ENCODE data around the gene UPF2.

UPF2 gene

DNA sequence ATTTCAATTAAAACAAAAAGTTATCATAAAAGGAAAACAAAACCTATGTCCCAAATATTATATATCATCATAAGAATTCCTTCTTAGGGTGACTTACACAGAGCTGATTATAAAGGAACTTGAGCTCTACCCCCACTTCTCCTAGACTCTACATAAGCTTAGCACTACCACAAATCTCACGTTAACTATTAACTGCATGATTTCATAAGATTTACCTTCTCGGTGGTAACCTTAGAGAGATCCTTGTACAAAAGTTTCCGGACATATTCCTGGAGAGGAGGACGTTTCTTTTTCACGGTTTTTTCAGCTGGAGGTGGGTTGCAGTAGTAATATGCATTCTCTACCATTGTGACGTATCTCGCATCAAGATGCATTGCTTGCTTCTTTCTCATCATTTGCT, 83.7 kb downstream of the UPF2 start:
- no peak for DNase-seq

DNA sequence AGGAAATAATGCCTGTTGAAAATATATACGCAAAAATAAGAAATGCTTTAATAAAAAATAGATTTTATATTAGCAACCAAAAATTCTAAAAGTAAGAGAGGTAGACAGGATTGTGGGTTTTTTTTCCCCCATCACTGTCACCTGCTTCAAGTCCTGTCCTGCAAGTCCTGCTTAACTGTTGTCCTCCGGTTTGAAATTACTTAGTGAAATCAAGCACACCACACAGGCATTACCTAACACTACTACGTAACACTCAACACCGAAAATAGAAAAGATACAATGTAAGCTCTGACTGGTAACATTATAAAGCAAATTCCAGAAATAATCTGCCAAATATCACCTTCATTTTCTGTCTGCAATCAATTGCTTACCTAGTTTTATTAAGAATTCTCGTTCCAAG, 90.9 kb downstream of the UPF2 start:
- no peak for DNase-seq

DNA sequence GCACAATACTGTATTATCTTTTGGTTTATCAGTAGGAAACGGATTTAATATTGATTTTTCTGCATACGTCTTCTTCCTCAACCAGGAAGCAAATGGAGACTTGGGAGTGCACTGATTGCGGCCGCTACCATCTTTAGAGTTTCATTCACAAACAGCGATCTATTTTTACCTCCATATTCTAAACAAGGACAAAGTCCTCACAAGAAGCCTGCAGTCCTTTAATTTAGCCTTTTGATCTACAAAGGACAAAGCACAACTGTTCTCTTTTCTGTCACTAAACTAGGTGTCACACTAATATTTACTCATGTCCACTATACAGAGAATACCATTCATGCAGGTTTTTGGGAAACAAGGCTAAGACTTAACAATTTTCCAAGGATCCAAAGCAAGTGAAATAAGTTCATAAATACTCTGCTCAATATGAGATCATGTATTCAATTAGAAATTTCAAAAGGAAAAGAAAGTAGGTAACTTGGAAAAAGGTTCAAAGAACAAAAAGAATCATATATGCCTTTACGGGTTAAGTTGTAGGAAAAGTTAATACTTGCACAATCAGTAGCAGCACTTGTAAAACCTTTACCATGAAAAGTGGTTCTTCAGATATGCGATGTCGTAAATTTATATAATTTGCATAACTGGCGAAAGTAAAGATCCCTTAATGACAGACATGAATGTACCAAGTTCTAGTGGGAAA, 92.1 kb downstream of the UPF2 start:
- DNase-seq: no peak

DNA sequence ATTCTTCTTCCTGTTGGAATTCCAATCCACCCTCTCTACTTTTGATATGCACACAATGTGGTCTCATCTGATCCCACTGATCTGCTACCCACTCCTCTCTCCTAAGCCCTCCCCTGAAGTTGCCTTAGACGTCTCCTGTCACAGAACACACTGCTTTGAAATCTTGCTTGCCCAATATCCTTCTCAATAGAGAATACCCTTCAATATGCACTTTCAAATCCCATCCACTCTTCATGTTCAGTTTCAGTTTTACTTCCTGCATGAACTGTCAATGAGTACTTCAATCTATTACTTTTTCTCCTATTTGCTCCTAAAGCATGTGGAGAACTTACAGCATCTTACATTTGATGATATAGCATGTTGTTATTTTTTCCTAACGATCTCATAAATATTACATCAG, 93.5 kb downstream of the UPF2 start:
- no peak for DNase-seq

DNA sequence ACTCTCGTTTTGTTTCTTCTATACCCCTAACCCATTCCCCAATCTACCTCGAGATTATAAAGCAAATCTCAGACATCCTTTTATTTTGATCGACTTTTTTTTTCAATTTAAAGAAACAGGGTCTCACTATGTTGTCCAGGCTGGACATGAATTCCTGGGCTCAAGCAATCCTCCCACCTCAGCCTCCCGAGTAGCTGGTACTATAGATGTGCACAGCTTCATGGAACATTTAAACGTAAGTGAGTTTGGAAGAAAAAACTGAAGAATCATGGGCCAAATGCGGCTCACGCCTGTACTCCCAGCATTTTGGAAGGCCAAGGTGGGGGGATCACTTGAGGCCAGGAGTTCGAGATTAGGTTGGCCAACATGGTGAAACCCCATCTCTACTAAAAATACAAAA, 96.0 kb downstream of the UPF2 start:
- no peak for DNase-seq

DNA sequence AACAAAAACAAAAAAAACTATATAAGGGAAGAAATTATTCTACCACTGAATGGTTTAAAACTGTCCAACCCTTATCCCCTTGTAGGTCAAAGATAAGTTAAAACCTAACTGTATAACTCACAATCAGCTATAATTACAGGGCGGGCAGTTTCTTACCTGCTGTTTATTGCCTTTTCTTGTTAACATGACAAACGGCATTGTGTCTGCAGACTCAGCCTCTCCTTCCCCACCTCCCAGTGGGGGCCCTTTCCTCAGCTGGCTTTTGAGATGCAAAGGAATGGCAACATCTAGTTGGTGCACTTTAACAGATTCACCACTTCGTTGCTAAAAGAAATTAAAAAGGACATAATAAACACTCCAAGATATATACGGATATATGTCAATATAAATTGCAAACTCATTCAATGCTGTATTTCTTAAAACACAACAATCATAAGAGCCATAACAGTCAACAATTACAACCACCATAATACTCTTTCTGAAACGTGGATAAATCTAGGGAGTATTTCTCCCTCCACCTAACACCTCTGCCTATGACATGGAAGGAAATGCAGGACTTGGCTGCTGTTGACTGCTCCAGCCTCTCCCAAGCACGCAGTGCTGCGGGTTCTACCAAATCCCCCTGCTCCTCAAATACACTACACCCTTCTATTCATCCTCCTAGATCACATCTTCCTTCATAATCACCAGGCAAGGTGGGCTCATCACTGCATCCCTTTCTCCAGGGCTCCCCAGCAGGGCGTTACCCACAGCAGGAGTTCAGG, 106.0 kb downstream of the UPF2 start:
- no peak for DNase-seq

DNA sequence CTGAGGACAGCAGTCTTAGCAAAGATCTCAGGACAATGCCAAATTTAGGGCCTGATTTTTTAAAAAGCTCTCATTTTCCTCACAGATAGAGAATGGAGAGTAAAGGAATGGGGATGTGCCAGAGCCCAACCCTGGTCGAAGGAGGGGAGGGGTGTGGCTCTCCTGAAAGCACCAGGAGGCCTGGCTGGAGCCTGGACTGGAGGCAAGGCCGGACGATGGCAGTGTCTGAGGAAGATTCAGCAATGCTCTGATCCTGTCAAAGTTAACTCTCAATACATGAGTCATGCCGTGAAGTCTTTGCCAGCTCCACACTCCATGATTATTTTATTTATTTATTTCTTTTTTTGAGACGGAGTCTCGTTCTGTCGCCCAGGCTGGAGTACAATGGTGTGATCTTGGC, 108.3 kb downstream of the UPF2 start:
- no peak for DNase-seq

DNA sequence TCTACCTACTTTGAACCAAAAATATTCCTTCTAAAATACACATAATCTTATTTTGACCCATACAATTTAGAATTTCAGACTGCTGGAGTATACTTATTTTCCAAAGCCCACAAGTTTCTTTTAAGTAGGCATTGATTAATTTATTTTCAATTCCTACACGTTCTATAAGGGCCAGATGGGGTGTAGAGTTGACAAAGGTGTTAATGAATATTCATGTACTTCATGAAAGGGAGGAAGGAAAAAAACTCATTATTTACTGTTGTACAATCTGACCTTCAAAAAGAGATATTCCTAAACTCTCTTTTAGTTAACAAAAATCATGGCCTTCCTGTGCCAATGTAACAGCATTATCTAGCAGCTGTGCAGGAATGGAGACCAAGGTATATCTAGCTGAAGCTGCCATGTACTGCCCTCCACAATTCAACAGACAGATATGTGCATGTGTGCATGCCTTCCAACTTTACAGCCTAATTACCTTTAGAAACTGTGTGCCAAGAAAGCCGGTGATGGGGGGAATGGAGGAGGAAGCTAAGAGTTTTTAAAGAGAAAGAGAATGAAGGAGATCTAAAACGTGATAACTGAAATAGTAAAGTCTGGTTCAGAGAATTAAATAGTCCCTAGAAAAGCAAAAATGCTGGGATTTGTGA, 108.9 kb downstream of the UPF2 start:
- DNase-seq: no peak

DNA sequence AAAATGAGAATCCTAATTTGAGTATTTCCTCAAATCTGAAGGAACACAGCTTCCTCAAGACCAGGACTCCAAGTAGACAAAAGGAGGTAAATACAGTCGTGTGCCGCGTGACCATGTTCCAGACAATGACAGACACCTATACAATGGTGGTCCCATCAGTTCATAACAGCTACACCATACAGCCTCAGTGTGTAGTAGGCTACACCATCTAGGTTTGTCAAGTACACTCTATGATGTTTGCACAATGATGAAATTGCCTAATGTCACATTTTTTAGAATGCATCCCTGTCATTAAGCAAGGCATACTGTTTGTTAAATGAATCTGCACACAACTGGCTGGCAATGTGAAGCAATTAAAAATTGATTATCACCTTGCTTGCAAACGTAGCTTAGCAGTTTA, 111.6 kb downstream of the UPF2 start:
- DNase-seq: no peak

DNA sequence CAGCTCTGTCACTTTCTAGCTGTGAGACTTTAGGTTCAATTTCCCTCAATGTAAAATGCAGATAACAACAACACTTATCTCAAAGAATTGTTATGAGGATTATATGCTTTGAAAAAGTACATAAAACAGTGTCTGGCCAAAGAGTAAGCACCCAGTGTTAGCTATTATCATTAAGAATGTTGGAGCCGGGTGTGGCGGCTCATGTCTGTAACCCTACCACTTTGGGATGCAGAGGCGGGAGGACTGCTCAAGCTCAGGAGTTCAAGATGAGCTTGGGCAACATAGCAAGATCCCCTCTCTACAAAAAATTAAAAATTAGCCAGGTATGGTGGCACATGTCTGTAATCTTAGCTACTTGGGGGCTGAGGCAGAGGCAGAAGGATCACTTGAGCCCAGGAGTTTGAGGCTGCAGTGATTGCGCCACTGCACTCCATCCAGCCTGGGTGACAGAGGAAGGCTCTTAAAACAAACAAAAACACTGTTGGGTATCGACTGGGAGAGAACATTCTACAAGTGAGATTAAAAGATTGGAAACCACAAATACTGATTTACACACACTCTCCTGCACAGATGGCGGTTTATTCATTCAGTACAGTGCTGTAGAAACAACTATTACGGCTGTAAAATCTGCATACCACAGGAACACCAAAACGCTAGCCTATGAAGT, 112.2 kb downstream of the UPF2 start:
- DNase-seq: no peak

DNA sequence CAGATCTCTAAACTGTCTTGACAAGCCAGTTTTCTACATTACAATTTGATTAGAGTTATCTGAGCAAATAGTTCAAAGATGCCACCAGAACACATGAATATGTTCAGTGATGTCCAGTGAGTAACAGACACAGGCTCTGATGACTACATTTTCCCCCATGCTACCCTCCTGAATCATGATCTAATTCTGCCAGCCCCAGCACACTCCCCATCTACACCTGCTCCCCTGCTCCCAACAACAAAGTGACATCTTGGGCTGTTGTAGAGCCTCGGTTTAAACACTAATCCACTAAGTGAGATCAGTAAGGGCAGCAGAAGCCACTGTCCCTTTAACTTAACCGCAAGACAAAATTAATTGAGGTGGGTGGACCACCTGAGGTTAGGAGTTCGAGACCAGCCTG, 114.9 kb downstream of the UPF2 start:
- no peak for DNase-seq

DNA sequence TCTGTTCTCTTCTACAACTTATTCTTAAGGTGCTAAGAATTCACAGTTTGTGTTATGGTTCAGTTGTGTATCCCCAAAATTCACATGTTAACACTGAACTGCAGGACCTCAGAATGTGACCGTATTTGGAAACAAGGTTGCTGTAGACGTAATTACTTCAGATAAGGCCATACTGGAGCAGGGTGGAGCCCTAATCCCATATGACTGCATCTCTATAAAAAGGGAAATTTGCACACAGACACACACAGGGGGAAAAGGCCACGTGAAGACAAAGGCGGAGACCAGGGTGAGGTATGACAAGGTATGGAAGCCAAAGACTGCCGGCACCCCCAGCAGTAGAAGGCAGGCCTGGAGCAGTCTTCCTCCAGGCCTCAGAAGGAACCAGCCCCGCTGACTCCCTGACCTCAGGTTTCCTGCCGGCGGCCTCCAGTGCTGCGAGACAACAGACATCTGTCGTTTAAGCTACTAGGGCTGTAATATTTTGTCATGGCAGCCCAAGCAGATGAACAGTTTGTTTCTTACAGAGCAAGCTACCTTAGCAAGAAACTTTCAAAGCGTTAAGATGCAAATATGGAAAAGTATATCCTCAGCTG, 120.7 kb downstream of the UPF2 start:
- DNase-seq: no peak

DNA sequence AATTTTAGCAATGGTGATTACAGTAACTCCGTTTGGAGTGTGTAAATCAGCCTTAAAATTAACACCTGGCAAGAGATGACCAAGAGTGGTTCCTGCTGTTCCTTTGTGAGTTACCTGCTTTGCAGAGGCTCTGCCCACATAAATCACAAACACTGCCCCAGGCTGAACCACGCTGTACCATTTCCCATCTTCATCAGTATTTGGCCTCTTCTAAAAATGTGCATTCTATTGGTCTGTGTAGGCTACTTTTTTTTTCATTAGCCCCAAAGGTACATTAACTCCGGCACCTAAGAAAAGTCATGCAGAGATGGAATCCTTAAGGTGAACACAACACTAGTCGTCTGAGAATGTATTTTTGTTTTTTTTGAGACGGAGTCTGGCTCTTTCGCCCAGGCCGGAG, 123.3 kb downstream of the UPF2 start:
- DNase-seq: no peak

DNA sequence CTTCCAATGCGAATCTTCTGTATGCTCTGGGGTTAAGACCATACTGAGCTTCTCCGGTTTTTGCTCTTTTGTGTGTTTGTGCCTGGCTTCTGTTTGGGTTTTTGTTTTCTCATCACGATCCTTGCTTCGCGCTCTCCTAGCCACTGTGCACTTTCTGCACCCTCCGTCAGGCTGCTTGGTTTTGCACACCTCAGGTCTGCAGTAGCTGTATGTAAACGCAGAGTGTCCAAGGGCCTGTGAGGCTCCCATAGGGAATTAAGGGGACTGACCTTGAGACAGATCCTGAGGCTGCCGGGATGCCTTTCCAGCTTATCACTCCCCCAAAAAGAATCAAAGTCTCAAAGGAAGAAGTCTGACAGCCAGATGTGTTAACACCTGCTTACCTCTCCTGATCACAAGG, 124.2 kb downstream of the UPF2 start:
- no peak for DNase-seq

DNA sequence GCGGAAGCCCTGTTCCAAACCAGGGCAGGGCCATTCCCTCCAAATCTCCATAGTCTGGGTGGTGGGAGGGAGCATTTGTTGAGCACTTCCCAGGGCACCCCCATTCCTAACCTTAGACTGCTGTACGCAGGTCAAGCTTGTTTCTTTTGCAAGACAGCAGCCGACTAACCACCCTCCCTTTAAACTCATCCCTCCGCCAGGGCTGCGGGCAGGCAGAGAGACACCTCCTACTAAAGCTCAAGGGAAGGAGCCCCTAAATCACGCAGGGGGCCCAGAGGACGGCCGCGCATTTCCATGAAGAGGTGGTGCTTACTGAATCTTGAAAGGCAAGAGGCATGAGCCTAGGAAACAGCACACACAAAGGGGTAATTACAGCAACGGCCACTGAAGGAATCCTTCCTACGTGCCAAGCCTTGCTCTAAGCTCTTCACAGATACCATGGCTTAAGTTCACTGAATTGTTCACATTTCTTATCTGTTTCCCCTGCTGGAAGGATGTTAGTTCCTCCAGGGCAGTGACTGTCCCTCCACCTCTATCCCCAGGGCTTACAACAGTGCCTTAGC, 129.4 kb downstream of the UPF2 start:
- DNase-seq: no peak

DNA sequence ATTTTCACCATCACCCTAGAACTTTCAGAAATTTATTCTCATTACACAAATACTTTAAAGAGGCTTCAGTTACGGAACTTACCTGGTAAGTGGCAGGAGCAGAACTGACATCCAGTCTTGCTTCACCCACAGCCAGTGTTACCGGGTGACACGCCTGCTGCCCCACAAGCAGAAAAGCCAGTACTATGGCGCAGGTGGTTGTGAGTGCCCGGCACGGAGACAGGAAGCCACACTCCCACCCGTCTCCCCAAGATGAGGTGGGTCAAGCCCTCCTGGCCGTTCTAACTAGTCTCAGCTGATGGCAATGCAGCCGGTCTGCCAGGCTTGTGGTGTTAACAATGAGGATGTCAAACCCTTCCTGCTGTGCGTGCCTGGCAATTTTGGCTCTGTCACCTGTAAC, 132.5 kb downstream of the UPF2 start:
- no peak for DNase-seq

DNA sequence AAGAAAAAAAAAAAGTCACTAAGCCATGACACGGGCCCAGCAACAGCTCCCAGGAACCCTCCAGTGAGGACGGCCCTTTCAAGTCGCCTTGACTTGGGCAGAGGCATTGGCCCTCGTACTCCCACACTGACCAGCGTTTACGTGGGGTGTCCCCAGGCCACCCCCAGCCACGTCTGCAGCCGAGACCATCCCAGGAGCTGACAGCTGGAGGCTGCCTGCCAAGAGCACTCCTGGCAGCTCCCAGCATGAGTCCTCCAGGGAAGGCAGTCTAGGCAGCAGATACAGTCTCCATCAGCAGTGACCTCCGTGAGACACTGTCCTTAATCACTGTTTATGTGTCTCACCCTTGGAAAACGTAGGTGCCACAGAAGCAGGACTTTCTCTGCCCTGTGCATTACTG, 133.0 kb downstream of the UPF2 start:
- no peak for DNase-seq

DNA sequence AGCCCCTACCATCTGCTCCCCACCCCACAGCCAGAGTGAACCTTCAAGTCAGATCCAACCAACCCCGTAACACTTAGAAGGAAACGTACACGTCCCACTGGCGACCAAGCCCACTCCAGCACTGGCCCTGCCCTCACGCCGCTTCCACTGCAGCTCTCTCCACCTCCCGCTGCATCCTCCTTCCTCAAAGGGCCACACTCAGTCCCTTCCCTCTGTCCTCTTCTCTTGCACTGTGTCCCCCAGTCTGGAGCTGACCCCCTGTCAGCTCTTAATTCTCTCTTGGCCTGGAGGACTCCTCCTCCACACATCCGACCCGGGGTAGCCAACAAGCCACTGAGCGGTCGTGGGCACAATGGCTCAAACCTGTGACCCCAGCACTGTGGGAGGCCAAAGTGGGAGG, 133.6 kb downstream of the UPF2 start:
- DNase-seq: no peak

DNA sequence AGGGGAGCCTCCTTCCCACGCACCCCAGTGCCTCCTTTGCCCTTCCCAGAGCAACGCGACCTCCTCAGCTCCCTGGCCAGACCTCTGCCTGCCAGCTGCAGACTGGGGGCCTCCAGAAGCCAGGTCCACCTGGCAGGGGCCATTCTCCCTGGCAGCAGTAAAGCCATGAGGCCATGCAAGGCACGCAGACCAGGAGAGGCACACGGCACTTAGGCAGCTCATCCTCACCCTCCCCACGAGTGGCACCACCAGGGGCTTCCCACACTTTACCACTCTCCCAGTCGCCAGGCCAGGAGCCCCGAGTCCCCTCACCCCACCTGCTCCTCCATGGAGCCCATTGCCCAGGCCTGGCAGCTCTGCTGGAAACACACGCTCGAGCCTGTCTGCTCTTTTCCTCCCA, 134.1 kb downstream of the UPF2 start:
- DNase-seq: no peak

DNA sequence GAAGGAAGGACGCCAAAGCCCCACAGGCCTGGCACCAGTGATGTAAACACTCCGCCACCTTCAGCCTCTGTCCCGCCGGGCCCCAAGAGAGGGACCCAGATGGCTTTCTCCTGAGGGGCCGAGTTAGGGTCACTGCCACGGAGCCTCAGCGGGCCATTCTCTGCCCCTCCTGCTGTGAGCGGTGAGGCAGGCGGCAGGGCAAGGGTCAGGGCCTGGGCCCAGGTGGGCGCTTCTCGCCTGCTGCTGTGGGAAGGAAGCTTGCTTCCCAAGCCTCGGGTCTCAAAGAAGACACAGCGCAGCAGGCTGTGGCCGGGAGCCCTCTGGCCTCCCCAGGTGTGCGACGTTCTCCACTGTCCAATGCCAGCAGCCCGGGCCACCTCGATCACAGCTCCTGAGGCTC, 134.7 kb downstream of the UPF2 start:
- no peak for DNase-seq

DNA sequence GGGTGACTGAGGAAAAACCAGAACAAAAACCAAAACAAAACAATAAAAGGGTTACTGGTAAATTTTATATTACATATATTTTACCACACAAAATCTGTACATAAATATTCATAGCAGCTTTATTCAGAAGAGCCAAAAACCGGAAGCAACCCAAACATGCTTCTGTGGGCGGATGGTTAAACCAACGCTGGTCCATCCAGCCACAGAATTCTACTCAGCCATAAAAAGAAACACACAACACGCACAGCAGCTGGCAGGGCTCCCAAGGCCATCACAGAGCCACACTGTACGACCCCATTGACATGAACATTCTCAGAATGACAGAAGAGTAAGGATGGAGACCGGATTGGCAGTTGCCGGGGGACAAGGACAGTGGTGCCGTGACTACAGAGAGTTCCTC, 135.9 kb downstream of the UPF2 start:
- no peak for DNase-seq

DNA sequence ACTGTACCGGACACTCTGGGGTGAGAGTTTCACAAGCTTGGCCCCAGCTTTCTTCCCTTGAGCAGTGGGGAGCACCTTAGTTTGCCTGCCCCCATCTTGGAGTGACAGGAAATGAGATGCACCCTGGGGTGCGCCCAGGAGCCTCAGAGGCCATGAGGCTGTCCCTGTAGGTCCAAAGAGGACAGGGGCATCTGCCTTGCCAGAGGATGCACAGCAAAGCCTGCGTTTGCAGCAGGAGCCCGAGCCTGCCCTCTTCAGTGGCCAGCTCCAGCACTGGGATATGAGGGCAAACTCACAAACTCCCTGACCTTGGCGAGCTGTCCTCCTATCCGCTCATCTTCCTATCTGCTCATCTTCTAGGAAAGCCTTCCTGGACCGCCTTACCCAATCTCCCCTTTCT, 140.0 kb downstream of the UPF2 start:
- DNase-seq: no peak

DNA sequence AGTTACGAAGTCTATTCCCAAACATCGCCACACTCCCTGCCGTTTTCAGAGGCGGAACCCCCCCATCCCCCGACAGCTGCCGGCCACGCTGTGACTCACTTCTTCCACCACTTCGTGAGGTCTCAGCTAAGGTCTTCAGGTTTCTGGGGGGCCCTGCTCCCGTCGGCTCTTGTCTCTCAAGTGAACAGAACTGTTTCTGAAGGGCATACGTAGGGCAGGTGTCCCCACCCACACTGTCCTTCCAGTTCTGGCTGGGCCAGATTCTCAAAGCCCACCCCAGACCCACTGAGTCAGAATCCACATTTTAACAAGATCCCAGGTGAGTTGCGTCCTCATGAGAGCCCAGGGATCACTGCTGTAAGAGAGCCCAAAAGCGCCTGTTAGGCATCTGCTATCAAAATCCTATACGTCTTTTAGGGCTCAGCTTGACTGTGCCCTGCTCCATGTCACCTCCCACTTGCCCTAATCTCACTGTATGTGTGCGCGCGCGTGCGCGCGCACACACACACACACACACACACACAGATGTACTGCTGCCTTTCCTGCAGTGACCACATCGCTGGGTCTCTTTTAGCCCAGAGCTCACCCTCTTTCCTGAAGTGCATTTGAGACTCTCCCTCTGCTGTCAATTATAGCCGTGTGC, 140.7 kb downstream of the UPF2 start:
- no peak for DNase-seq

Data from SHP77 (cell line).